ENCODE results near the gene ING2. TPM values are rescaled to one million over a fixed set of nuclear protein-coding genes. Genes with fewer than 3 reads are reported as not detected.

The ING2 gene, protein sequence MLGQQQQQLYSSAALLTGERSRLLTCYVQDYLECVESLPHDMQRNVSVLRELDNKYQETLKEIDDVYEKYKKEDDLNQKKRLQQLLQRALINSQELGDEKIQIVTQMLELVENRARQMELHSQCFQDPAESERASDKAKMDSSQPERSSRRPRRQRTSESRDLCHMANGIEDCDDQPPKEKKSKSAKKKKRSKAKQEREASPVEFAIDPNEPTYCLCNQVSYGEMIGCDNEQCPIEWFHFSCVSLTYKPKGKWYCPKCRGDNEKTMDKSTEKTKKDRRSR
- 10 to 100 TPM; 12.9 to 23.0 (median 17.6) TPM for total RNA-seq

DNA sequence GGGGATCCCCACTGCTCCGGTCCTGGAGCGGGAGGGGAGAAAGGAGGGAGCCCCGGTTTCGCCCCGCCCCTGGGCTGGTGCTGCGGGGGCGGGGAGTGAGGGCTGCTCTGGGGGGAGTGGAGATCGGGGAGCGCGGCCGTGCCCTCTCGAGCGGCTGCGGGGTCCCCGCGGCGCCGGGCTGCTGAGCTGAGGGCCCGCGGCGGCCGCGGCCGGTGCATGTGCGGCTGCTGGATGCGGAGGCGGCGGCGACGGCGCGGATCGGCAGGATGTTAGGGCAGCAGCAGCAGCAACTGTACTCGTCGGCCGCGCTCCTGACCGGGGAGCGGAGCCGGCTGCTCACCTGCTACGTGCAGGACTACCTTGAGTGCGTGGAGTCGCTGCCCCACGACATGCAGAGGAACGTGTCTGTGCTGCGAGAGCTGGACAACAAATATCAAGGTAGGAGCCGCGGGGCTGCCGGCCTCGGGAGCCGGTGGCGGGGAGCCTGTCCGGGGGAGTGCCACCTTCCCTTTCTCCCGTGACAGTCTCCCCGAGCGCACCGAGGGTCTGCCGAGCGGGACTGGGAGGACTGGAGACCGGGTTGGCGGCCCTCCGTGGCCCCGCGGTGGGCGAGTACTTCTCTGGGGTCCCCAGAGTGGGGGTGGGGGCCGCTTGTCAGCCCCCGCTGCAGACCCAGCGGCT is at the start of gene ING2:
TSS of gene ING2 (plus strand) at position 129 of the 681 bp plus-strand sequence. CDS start at position 267, 138 bp downstream.
- TF ChIP-seq, protein P1, sequence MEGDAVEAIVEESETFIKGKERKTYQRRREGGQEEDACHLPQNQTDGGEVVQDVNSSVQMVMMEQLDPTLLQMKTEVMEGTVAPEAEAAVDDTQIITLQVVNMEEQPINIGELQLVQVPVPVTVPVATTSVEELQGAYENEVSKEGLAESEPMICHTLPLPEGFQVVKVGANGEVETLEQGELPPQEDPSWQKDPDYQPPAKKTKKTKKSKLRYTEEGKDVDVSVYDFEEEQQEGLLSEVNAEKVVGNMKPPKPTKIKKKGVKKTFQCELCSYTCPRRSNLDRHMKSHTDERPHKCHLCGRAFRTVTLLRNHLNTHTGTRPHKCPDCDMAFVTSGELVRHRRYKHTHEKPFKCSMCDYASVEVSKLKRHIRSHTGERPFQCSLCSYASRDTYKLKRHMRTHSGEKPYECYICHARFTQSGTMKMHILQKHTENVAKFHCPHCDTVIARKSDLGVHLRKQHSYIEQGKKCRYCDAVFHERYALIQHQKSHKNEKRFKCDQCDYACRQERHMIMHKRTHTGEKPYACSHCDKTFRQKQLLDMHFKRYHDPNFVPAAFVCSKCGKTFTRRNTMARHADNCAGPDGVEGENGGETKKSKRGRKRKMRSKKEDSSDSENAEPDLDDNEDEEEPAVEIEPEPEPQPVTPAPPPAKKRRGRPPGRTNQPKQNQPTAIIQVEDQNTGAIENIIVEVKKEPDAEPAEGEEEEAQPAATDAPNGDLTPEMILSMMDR (IDR thresholded peaks at IDR 0.05; ENCODE audit: low read depth): no peak

DNA sequence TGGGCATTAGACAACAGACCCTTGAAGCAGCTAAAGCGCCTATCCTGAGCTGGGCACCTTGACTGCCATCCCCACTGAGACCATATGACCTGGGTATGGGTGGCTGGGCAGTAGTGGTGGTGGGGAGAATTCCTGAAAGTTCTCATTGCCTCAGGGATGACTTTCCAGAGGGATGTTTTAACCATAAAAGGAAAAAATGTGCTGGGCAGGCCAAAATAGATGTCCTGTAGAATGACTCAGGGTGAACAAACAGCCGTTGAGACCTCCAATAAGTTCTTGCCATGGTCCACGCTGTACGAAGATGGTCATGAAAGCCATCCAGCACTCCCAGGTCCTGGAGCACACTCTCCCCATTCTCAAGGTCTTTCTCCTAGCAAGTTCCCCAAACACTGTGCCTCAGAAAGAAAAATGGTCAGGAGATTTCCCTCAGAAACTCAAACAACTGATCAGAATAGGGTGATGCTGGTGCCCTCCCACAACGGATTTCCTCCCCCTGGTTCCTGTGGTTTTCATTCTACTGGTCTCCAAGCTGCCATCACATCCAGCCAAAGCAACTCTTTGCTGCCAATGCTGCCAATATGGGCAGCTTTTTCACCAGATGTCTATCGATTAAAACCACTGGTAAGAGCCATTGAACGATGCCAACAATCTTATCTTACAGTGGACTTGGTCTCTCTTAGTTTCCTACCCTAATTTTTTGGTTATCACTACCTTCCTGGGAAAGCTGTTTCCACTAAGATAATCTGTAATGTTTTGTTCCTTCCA is 49.2 kb upstream of the ING2 start:
- TF ChIP-seq, protein P1 (IDR thresholded peaks at IDR 0.05; ENCODE audit: low read depth): no peak

- TF ChIP-seq, protein P1 (IDR thresholded peaks at IDR 0.05; ENCODE audit: low read depth): no peak
These were observed 46.9 kb upstream of the ING2 start for GRCh38 chr4:183458005-183458404.

GRCh38 chr4:183467246-183467645 is 37.6 kb upstream of the ING2 start:
- TF ChIP-seq, protein P1 (IDR thresholded peaks at IDR 0.05; ENCODE audit: low read depth): no peak

DNA sequence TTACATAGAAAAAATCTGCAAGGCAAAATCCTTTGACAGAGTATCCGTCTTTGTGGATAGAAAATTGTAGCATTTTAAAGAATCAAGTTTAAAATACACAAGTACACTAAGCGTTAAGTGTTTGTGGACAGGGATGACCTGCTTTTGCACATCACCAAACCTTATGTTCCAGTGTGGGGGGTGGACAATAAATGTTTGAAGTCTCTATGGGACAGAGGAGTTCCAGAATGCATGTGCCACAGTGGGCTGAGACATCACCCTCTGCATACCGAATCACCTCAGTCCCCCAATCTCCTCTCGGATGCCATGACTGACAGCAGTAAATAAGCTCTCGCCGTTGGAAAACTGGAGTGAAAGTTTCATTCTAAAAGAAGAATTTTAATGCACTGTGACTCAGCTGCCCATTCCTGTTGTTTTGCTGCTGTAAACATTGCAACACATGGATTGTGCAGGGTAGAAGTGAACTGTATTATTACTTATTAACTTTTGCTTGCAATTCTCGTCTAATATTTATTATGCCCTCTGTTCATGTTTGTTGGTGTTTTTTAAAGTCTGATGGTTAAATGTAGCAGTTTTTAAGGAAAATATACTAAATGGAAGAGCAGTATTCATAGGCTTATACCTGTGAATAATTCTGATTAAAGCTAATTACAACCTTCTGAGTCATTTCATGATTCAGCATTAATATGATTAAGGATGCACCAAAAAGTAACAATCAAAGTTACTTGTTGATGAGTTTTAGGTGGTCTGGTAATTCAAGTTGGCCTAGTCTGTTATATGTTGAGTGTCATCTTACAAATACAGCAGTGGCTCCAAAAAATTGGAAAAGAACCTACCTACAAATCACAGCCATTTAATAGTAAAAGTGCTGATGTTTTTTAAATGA is 36.4 kb upstream of the ING2 start:
- TF ChIP-seq, protein P1 (IDR thresholded peaks at IDR 0.05; ENCODE audit: low read depth): no peak

GRCh38 chr4:183469285-183469684 is 35.6 kb upstream of the ING2 start:
- TF ChIP-seq, protein P1 (IDR thresholded peaks at IDR 0.05; ENCODE audit: low read depth): no peak

Measured in subcutaneous adipose tissue (tissue), 4 donors.